HL-60 (cell line): ENCODE results near the gene GPR84.

Experiments used
- DNase-seq, 2 experiments: peaks; one replicate each; pipeline ENCODE4 v3.0.0-alpha.2; 2010 to 2020; ENCODE audit warnings: low read depth in 1 of 2, low spot score in 1 of 2
- H3K27ac ChIP-seq: fragments of 250-450 bp; sonication (Bioruptor Pico); replicated peaks from 2 replicates; pipeline ENCODE4 v1.5.1; 2020; ENCODE audit warnings: mild to moderate bottlenecking, moderate library complexity
- H3K27me3 ChIP-seq: fragments of 250-450 bp; sonication (Bioruptor Pico); 2 replicates; pipeline ENCODE4 v1.5.1; 2021; ENCODE audit warnings: mild to moderate bottlenecking, moderate library complexity; ENCODE audit not compliant: insufficient read depth, poor library complexity, severe bottlenecking
- H3K4me3 ChIP-seq: replicated peaks from 2 replicates; pipeline ENCODE4 v1.5.1; 2011; ENCODE audit warnings: mild to moderate bottlenecking, control low read depth, low read length; ENCODE audit not compliant: insufficient read depth
- CTCF ChIP-seq: IDR thresholded peaks from one replicate; pipeline ENCODE4 v1.5.1; 2011; ENCODE audit warnings: low read length, control low read depth, inconsistent platforms; ENCODE audit not compliant: insufficient read depth
- GABPA ChIP-seq: IDR thresholded peaks from 2 replicates; pipeline ENCODE4 v1.6.1; 2012; ENCODE audit warnings: low read depth
- POLR2AphosphoS5 ChIP-seq: IDR thresholded peaks from 2 replicates; pipeline ENCODE4 v1.6.1; 2012; ENCODE audit warnings: low read depth
- REST ChIP-seq: IDR thresholded peaks from 2 replicates; pipeline ENCODE4 v1.6.1; 2012; ENCODE audit warnings: low read depth; ENCODE audit not compliant: insufficient replicate concordance
- SPI1 ChIP-seq: IDR thresholded peaks from 2 replicates; pipeline ENCODE4 v1.6.1; 2012; ENCODE audit warnings: low read depth, mild to moderate bottlenecking, borderline replicate concordance

Gene GPR84

GRCh38 chr12:54388237-54389133, 24.2 kb upstream of the GPR84 start:
- Histone ChIP-seq H3K27ac (no peak overlapping the region), H3K4me3 (no peak overlapping the region), H3K27me3 (no peaks in the 10 kb centered on the region)
- no peak for DNase-seq
- TF ChIP-seq SPI1 = no peak
- TF ChIP-seq CTCF = no peak
- TF ChIP-seq REST = no peak
- TF ChIP-seq POLR2AphosphoS5 = no peak
- TF ChIP-seq GABPA = no peak

- no peaks in the 10 kb centered on the region for H3K27me3 ChIP-seq
- H3K27ac ChIP-seq = no peak overlapping the region
- H3K4me3 ChIP-seq = no peak overlapping the region
- no peak for DNase-seq
- TF ChIP-seq GABPA (no peak), REST (no peak), POLR2AphosphoS5 (no peak), CTCF (no peak), SPI1 (no peak)
Observed at GRCh38 chr12:54387114-54387467, 22.8 kb upstream of the GPR84 start.

- Histone ChIP-seq H3K4me3 (no peak overlapping the region), H3K27ac (no peak overlapping the region), H3K27me3 (no peaks in the 10 kb centered on the region)
- no peak for TF ChIP-seq GABPA
- no peak for TF ChIP-seq REST
- no peak for TF ChIP-seq CTCF
- TF ChIP-seq POLR2AphosphoS5 = no peak
- no peak for TF ChIP-seq SPI1
- no peak for DNase-seq
Observed at GRCh38 chr12:54386403-54387113, 22.3 kb upstream of the GPR84 start.
